ENCODE results near the gene FAM229A.
"Not testable (repeated sequence)": the region's sequence is repeated elsewhere in the genome, so short reads cannot be mapped to it uniquely, and the experiment has no call there.

Gene FAM229A

GRCh38 chr1:32372149-32372756 is 10.0 kb upstream of the FAM229A start:
- H3K36me3 ChIP-seq (ENCODE audit: control insufficient read depth, insufficient read depth, low read length): peaks cover 55% of the 10 kb centered on the region
- H3K4me1 ChIP-seq (ENCODE audit: control insufficient read depth, insufficient read depth, low read length): no peaks in the 10 kb centered on the region
- no peak overlapping the region for H3K9ac ChIP-seq (ENCODE audit: low read depth, low read length)
- H3K4me3 ChIP-seq (ENCODE audit: low read depth, low read length): no peak overlapping the region
- no peaks in the 10 kb centered on the region for H3K9me3 ChIP-seq (ENCODE audit: control insufficient read depth, insufficient read depth, low read length)
- H3K27me3 ChIP-seq (ENCODE audit: control insufficient read depth, insufficient read depth, low read length): no peaks in the 10 kb centered on the region

- Histone ChIP-seq H3K4me1 (ENCODE audit: control insufficient read depth, insufficient read depth, low read length) (no peaks in the 10 kb centered on the region), H3K36me3 (ENCODE audit: control insufficient read depth, insufficient read depth, low read length) (peaks cover 36% of the 10 kb centered on the region), H3K9ac (ENCODE audit: low read depth, low read length) (no peak overlapping the region), H3K4me3 (ENCODE audit: low read depth, low read length) (no peak overlapping the region), H3K27me3 (ENCODE audit: control insufficient read depth, insufficient read depth, low read length) (no peaks in the 10 kb centered on the region), H3K9me3 (ENCODE audit: control insufficient read depth, insufficient read depth, low read length) (no peaks in the 10 kb centered on the region)
Measured at GRCh38 chr1:32367912-32368635, 5.8 kb upstream of the FAM229A start.

GRCh38 chr1:32365445-32365844 is 3.2 kb upstream of the FAM229A start:
- Histone ChIP-seq H3K9ac (ENCODE audit: low read depth, low read length) (no peak overlapping the region), H3K27me3 (ENCODE audit: control insufficient read depth, insufficient read depth, low read length) (peaks cover 8% of the 10 kb centered on the region), H3K9me3 (ENCODE audit: control insufficient read depth, insufficient read depth, low read length) (no peaks in the 10 kb centered on the region), H3K36me3 (ENCODE audit: control insufficient read depth, insufficient read depth, low read length) (peaks cover 25% of the 10 kb centered on the region), H3K4me1 (ENCODE audit: control insufficient read depth, insufficient read depth, low read length) (no peaks in the 10 kb centered on the region), H3K4me3 (ENCODE audit: low read depth, low read length) (no peak overlapping the region)

GRCh38 chr1:32364836-32365235 is 2.6 kb upstream of the FAM229A start:
- H3K36me3 ChIP-seq (ENCODE audit: control insufficient read depth, insufficient read depth, low read length): peaks cover 25% of the 10 kb centered on the region

GRCh38 chr1:32363713-32364112 is 1.4 kb upstream of the FAM229A start:
- H3K36me3 ChIP-seq (ENCODE audit: control insufficient read depth, insufficient read depth, low read length): peaks cover 23% of the 10 kb centered on the region
- no peaks in the 10 kb centered on the region for H3K9me3 ChIP-seq (ENCODE audit: control insufficient read depth, insufficient read depth, low read length)
- H3K9ac ChIP-seq (ENCODE audit: low read depth, low read length): no peak overlapping the region
- no peak overlapping the region for H3K4me3 ChIP-seq (ENCODE audit: low read depth, low read length)
- H3K4me1 ChIP-seq (ENCODE audit: control insufficient read depth, insufficient read depth, low read length): no peaks in the 10 kb centered on the region
- peaks cover 17% of the 10 kb centered on the region for H3K27me3 ChIP-seq (ENCODE audit: control insufficient read depth, insufficient read depth, low read length)

More at GRCh38 chr1:32364836-32365235, 2.6 kb upstream of the FAM229A start:
- H3K27me3 ChIP-seq (ENCODE audit: control insufficient read depth, insufficient read depth, low read length): peaks cover 12% of the 10 kb centered on the region
- no peak overlapping the region for H3K9ac ChIP-seq (ENCODE audit: low read depth, low read length)
- H3K4me3 ChIP-seq (ENCODE audit: low read depth, low read length): no peak overlapping the region
- no peaks in the 10 kb centered on the region for H3K9me3 ChIP-seq (ENCODE audit: control insufficient read depth, insufficient read depth, low read length)
- H3K4me1 ChIP-seq (ENCODE audit: control insufficient read depth, insufficient read depth, low read length): no peaks in the 10 kb centered on the region

GRCh38 chr1:32361674-32362473 is 411 bp downstream of the FAM229A start:
- no peaks in the 10 kb centered on the region for H3K9me3 ChIP-seq (ENCODE audit: control insufficient read depth, insufficient read depth, low read length)
- H3K4me1 ChIP-seq (ENCODE audit: control insufficient read depth, insufficient read depth, low read length): no peaks in the 10 kb centered on the region
- H3K9ac ChIP-seq (ENCODE audit: low read depth, low read length): peak overlapping the region; percentile 32
- H3K4me3 ChIP-seq (ENCODE audit: low read depth, low read length): peak overlapping the region; percentile 53
- H3K27me3 ChIP-seq (ENCODE audit: control insufficient read depth, insufficient read depth, low read length): peaks cover 24% of the 10 kb centered on the region
- peaks cover 14% of the 10 kb centered on the region for H3K36me3 ChIP-seq (ENCODE audit: control insufficient read depth, insufficient read depth, low read length)

- H3K9me3 ChIP-seq (ENCODE audit: control insufficient read depth, insufficient read depth, low read length): no peaks in the 10 kb centered on the region
- no peak overlapping the region for H3K4me3 ChIP-seq (ENCODE audit: low read depth, low read length)
- H3K4me1 ChIP-seq (ENCODE audit: control insufficient read depth, insufficient read depth, low read length): no peaks in the 10 kb centered on the region
- peaks cover 14% of the 10 kb centered on the region for H3K36me3 ChIP-seq (ENCODE audit: control insufficient read depth, insufficient read depth, low read length)
- no peak overlapping the region for H3K9ac ChIP-seq (ENCODE audit: low read depth, low read length)
- H3K27me3 ChIP-seq (ENCODE audit: control insufficient read depth, insufficient read depth, low read length): peaks cover 24% of the 10 kb centered on the region
Measured at GRCh38 chr1:32361308-32361673, 994 bp downstream of the FAM229A start.

GRCh38 chr1:32358435-32358834 is 3.9 kb downstream of the FAM229A start:
- peaks cover 3% of the 10 kb centered on the region for H3K4me1 ChIP-seq (ENCODE audit: control insufficient read depth, insufficient read depth, low read length)
- peaks cover under 1% of the 10 kb centered on the region for H3K36me3 ChIP-seq (ENCODE audit: control insufficient read depth, insufficient read depth, low read length)
- no peak overlapping the region for H3K4me3 ChIP-seq (ENCODE audit: low read depth, low read length)
- H3K9ac ChIP-seq (ENCODE audit: low read depth, low read length): no peak overlapping the region
- H3K27me3 ChIP-seq (ENCODE audit: control insufficient read depth, insufficient read depth, low read length): peaks cover 24% of the 10 kb centered on the region
- H3K9me3 ChIP-seq (ENCODE audit: control insufficient read depth, insufficient read depth, low read length): no peaks in the 10 kb centered on the region

GRCh38 chr1:32357614-32358013 is 4.7 kb downstream of the FAM229A start:
- Histone ChIP-seq H3K4me3 (ENCODE audit: low read depth, low read length) (no peak overlapping the region), H3K4me1 (ENCODE audit: control insufficient read depth, insufficient read depth, low read length) (peaks cover 5% of the 10 kb centered on the region), H3K27me3 (ENCODE audit: control insufficient read depth, insufficient read depth, low read length) (peaks cover 24% of the 10 kb centered on the region), H3K36me3 (ENCODE audit: control insufficient read depth, insufficient read depth, low read length) (no peaks in the 10 kb centered on the region), H3K9me3 (ENCODE audit: control insufficient read depth, insufficient read depth, low read length) (no peaks in the 10 kb centered on the region), H3K9ac (ENCODE audit: low read depth, low read length) (no peak overlapping the region)

GRCh38 chr1:32356478-32356877 is 5.8 kb downstream of the FAM229A start:
- Histone ChIP-seq H3K27me3 (ENCODE audit: control insufficient read depth, insufficient read depth, low read length) (peaks cover 24% of the 10 kb centered on the region), H3K4me3 (ENCODE audit: low read depth, low read length) (no peak overlapping the region), H3K9ac (ENCODE audit: low read depth, low read length) (no peak overlapping the region), H3K4me1 (ENCODE audit: control insufficient read depth, insufficient read depth, low read length) (peaks cover 8% of the 10 kb centered on the region), H3K9me3 (ENCODE audit: control insufficient read depth, insufficient read depth, low read length) (no peaks in the 10 kb centered on the region), H3K36me3 (ENCODE audit: control insufficient read depth, insufficient read depth, low read length) (no peaks in the 10 kb centered on the region)

GRCh38 chr1:32355778-32356177 is 6.5 kb downstream of the FAM229A start:
- not testable (repeated sequence) for H3K36me3 ChIP-seq (ENCODE audit: control insufficient read depth, insufficient read depth, low read length); H3K9ac ChIP-seq (ENCODE audit: low read depth, low read length); H3K4me3 ChIP-seq (ENCODE audit: low read depth, low read length); H3K9me3 ChIP-seq (ENCODE audit: control insufficient read depth, insufficient read depth, low read length); H3K4me1 ChIP-seq (ENCODE audit: control insufficient read depth, insufficient read depth, low read length)
- H3K27me3 ChIP-seq (ENCODE audit: control insufficient read depth, insufficient read depth, low read length): peaks cover 19% of the 10 kb centered on the region
